SK-N-SH (cell line): ENCODE data around the gene SMARCD2.
"Not testable (repeated sequence)": the region's sequence is repeated elsewhere in the genome, so short reads cannot be mapped to it uniquely, and the experiment has no call there.

ENCODE experiments used
- EP300 ChIP-seq, 2 experiments: IDR thresholded peaks; 2 replicates each; pipeline versions ENCODE4 v1.4.0 to v1.6.1; 2012; ENCODE audit warnings: borderline replicate concordance in 1 of 2, low read depth in 1 of 2, low read length in 1 of 2
- POLR2AphosphoS5 ChIP-seq: IDR thresholded peaks from 2 replicates; pipeline ENCODE4 v1.6.1; 2012; ENCODE audit warnings: low read depth, low read length
- RAD21 ChIP-seq: IDR thresholded peaks from 2 replicates; pipeline ENCODE4 v1.6.1; 2012; ENCODE audit warnings: mild to moderate bottlenecking, low read length
- SIN3A ChIP-seq: IDR thresholded peaks from 2 replicates; pipeline ENCODE4 v1.6.1; 2012; ENCODE audit warnings: low read depth, mild to moderate bottlenecking, low read length, moderate library complexity, borderline replicate concordance
- TF ChIP-seq, protein P1 (sequence below): fragments of 200-600 bp; sonication (generic); IDR thresholded peaks from 2 replicates; pipeline ENCODE4 v1.6.1; 2017; ENCODE audit warnings: antibody characterized with exemption, mild to moderate bottlenecking, moderate library complexity

- TF ChIP-seq EP300 (IDR thresholded peaks at IDR 0.05; ENCODE audit: borderline replicate concordance in 1 of 2, low read depth in 1 of 2, low read length in 1 of 2); SIN3A; POLR2AphosphoS5: not testable (repeated sequence)
- TF ChIP-seq, protein P1, sequence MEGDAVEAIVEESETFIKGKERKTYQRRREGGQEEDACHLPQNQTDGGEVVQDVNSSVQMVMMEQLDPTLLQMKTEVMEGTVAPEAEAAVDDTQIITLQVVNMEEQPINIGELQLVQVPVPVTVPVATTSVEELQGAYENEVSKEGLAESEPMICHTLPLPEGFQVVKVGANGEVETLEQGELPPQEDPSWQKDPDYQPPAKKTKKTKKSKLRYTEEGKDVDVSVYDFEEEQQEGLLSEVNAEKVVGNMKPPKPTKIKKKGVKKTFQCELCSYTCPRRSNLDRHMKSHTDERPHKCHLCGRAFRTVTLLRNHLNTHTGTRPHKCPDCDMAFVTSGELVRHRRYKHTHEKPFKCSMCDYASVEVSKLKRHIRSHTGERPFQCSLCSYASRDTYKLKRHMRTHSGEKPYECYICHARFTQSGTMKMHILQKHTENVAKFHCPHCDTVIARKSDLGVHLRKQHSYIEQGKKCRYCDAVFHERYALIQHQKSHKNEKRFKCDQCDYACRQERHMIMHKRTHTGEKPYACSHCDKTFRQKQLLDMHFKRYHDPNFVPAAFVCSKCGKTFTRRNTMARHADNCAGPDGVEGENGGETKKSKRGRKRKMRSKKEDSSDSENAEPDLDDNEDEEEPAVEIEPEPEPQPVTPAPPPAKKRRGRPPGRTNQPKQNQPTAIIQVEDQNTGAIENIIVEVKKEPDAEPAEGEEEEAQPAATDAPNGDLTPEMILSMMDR = peak; percentile 50
- TF ChIP-seq RAD21 = peak; percentile 39
Observed at GRCh38 chr17:63889026-63889848, 46.8 kb upstream of the SMARCD2 start.
